Astrocyte of the cerebellum (primary cell): ENCODE results near the gene ZKSCAN4.
A peak's percentile ranks its signal among the peaks of the same experiment; 100 is the strongest.

Source experiments
- DNase-seq: peaks from one replicate; pipeline ENCODE4 v3.0.0-alpha.2; 2011; ENCODE audit warnings: low read depth
- H3K4me3 ChIP-seq: 2 replicates; pipeline ENCODE4 v1.5.1; 2011; ENCODE audit warnings: mild to moderate bottlenecking, low read depth, low read length, moderate library complexity
- in situ Hi-C: cut with HindIII; loops from 2 replicates; pipeline ENCODE4 v1.10.0; 2017; ENCODE audit warnings: low sequenced_read_pairs
- TF ChIP-seq, protein P1 (sequence below): IDR thresholded peaks from 2 replicates; pipeline ENCODE4 v1.5.1; 2012; ENCODE audit warnings: low read length, low read depth, moderate library complexity, mild to moderate bottlenecking; ENCODE audit errors: missing control alignments

ZKSCAN4 gene

GRCh38 chr6:28280595-28281287 is 28.7 kb upstream of the ZKSCAN4 start:
- in situ Hi-C loops = no loop called here
- no peak for DNase-seq
- TF ChIP-seq, protein P1, sequence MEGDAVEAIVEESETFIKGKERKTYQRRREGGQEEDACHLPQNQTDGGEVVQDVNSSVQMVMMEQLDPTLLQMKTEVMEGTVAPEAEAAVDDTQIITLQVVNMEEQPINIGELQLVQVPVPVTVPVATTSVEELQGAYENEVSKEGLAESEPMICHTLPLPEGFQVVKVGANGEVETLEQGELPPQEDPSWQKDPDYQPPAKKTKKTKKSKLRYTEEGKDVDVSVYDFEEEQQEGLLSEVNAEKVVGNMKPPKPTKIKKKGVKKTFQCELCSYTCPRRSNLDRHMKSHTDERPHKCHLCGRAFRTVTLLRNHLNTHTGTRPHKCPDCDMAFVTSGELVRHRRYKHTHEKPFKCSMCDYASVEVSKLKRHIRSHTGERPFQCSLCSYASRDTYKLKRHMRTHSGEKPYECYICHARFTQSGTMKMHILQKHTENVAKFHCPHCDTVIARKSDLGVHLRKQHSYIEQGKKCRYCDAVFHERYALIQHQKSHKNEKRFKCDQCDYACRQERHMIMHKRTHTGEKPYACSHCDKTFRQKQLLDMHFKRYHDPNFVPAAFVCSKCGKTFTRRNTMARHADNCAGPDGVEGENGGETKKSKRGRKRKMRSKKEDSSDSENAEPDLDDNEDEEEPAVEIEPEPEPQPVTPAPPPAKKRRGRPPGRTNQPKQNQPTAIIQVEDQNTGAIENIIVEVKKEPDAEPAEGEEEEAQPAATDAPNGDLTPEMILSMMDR = no peak
- peak overlapping the region; percentile 83 for H3K4me3 ChIP-seq

- H3K4me3 ChIP-seq = no peak overlapping the region
- in situ Hi-C loops = no loop called here
- TF ChIP-seq, protein P1 = no peak
- DNase-seq = no peak
These were observed 25.7 kb upstream of the ZKSCAN4 start for GRCh38 chr6:28277746-28278145.

DNA sequence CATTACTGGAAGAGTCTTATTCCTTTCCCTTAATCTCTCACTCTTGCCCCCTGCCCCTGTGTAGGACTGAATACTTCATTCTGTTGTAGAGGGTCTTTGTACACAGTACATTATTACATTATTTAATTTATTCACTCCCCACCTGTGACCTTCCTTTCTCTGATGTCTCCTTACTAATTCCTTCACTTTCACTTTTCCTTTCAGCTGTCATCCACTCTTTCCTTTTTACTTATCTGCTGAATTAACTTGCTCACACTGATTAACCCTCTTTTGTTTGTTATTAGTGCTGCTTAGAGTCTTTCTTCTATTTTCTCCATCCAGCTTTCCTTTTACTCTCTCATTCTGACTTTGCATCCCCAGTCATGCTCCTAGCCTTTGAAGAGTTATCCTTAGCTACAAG is 22.8 kb upstream of the ZKSCAN4 start:
- no peak overlapping the region for H3K4me3 ChIP-seq
- TF ChIP-seq, protein P1 = no peak
- DNase-seq = no peak
- in situ Hi-C loops = no loop called here

DNA sequence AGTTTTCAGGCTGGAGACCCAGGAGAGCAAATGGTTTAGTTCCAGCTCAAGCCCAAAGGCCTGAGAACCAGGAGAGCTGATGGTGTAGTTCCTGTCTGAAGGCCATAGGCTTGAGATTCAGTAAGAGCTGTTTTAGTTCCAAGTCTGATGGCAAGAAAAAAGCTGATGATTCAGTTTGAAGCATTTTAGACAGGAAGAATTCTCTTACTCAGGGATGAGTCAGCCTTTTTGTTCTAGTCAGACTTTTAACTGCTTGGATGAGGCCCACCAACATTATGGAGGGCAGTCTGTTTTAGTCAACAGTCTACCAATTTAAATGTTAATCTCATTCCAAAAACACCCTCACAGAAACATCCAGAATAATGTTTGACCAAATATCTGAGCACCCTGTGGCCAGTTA is 17.4 kb upstream of the ZKSCAN4 start:
- peak; percentile 26 for DNase-seq
- TF ChIP-seq, protein P1 = no peak
- no peak overlapping the region for H3K4me3 ChIP-seq
- in situ Hi-C loops = no loop called here

GRCh38 chr6:28267695-28268059 is 15.6 kb upstream of the ZKSCAN4 start:
- in situ Hi-C loops = no loop called here
- H3K4me3 ChIP-seq = peak overlapping the region; percentile 80
- TF ChIP-seq, protein P1 = no peak
- DNase-seq = no peak

- in situ Hi-C loops = no loop called here
- peak within 1 kb of the TSS; percentile 80 for H3K4me3 ChIP-seq
- DNase-seq = peak; percentile 80
- TF ChIP-seq, protein P1 = no peak
These were observed 15.1 kb upstream of the ZKSCAN4 start, which contains the start of gene ZSCAN26 for GRCh38 chr6:28266962-28267694. TSS of gene ZSCAN26 (plus strand) at chr6:28267143. CDS start at chr6:28271920, 4,777 bp downstream.
